Activated CD4-positive, alpha-beta T cell treated with anti-CD3 and anti-CD28 coated beads, Interleukin-2, amount 50 U/mL, for 1 hour (primary cell): Measurements from ENCODE around the gene OVCA2.

Experiments
- DNase-seq: peaks from one replicate; pipeline ENCODE4 v3.0.0-alpha.2; 2020

The OVCA2 gene

DNA sequence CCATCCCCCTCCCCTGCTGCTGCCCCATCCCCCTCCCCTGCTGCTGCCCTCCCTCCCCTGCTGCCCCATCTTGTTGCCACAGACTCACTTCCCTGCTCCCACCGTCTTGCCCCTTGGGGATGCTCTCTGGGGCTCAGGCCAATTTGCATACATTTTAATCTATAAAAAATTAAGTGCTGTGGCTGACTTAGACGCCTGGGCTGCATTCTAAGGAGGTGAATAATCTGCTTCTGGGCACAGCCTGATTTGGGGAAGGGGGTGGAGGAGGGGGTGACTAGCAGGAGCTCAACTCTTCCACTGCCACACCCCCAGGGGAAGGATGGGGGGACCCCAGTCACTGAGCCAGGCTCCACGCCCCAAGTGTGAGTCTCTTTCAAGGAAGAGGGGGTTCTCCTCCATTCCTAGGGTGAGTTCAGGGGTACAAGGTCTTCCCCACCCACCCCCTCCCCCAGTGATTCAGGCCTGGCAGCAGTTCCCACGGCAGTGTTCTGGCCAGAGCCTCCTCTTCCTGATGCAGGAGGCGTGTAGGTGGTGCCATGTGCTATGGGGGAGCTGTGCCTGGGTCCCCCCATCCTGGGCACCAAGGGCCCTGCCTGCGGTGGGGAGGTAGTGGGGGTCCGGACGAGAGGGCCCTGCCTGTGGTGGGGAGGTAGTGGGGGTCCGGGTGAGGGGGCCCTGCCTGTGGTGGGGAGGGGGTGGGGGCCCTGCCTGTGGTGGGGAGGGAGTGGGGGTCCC, 6.8 kb upstream of the OVCA2 start:
- DNase-seq: no peak

- DNase-seq: no peak
Measured at GRCh38 chr17:2035541-2036488, 6.0 kb upstream of the OVCA2 start.

DNA sequence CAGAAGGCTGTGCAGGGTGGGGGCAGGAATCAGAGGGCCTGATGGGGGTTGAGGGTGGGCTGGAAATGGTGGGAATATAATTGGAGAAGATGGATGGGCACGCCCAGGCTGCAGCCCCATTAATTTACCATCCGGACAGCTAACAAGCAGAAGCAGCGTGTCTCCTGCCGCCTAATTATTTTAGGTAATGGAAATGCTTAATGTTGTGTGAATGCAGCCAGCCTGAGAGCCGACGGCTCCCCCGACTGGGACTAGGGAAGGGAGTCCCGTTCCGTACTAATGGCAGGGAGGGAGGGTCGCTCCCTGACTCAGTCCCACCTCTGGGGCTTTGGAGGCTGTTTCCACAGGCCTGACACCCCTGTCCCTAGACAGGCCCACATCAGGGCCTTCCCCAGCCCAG, 4.7 kb upstream of the OVCA2 start:
- no peak for DNase-seq

- DNase-seq: no peak
Measured at GRCh38 chr17:2040219-2040827, 1.5 kb upstream of the OVCA2 start.

GRCh38 chr17:2040942-2041560, 771 bp upstream of the OVCA2 start:
- no peak for DNase-seq

GRCh38 chr17:2042390-2042847, 597 bp downstream of the OVCA2 start:
- no peak for DNase-seq

DNA sequence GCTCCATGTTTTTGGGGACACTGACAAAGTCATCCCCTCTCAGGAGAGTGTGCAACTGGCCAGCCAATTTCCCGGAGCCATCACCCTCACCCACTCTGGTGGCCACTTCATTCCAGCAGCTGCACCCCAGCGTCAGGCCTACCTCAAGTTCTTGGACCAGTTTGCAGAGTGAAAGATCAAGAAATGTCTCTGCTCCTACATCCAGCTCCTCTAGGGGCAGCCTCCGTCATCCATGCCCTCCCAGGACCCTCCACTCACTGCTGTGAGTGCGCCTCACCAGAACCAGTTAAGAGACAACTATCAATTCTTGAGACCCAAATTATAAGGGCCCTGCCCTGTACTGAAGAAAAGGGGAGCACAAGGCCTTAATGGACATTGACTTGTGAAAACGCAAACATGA, 1.1 kb downstream of the OVCA2 start:
- no peak for DNase-seq

GRCh38 chr17:2043785-2044184, 2.0 kb downstream of the OVCA2 start:
- DNase-seq: no peak

DNA sequence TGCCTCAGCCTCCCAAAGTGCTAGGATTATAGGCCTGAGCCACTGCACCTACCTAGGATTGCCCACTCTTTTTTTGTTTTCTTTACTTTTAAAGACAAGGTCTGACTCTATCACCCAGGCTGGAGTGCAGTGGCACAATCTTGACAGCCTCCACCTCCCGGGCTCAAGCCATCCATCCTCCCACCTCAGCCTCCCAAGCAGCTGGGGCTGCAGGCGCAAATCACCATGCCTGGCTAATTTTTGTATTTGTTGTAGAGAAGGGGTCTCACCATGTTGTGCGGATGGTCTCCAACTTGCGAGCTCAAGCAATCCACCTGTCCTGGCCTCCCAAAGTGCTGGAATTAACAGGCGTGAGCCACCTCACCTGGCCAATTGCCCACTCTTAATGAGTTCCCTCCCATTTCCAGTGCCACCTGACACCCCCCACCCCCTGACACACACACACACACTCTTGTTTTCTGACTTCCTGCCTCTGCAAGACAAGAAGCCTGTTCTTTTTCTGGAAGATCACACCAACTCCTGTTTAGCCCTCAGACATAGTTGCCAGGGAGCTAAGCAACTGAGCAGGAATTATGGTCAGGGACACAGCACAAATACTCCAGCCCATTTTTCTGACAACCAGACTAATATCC, 2.6 kb downstream of the OVCA2 start:
- DNase-seq: no peak

- no peak for DNase-seq
Measured at GRCh38 chr17:2047590-2047989, 5.8 kb downstream of the OVCA2 start.

GRCh38 chr17:2048805-2049204, 7.0 kb downstream of the OVCA2 start:
- DNase-seq: no peak

DNA sequence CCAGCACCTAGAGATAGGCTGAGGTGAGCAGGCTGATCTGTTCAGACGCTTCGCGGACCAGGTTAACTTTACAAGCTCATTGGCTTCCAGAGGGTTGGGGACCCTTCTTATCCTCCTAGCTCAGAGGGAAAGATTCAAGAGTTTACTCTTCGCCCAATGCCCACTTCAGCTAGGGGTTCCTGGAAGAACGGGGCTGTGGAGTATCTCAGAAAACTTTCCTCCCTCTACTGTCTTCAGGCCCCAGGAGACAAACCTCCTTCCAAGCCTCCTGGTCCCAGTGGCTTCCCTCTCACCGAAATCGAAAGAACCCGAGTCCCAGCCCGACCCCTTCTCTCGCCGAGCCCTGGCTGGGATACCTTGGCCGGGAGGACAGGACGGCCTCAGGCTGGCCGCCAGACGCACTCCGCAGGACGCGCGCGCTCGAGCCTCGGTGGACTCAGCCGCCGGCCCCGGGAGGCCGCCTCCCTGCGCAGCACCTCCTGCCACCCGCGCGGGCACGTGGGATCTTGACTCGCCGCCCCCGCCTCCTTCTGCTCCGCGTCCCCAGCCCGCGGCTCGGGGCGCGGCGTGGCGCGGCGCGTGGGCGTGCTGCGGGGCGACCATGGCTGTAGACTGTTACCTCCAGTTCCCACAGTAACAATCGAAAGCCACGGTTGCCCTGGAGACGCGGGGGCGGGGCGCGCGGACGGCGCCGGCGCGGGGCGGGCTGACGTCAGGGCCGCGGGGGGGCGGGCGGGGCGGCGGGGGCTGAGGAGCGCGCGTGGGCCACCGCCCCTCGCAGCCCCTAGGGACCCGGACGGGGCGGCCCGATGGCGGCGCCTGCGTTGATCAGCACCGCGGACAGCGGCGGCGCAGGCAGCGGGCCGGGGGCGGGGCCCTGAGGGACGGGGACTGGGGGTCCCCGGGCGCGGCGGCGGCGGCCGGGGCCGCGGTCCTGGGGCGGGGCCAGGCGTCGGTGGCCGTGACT, 7.8 kb downstream of the OVCA2 start:
- DNase-seq: peak; percentile 92

DNA sequence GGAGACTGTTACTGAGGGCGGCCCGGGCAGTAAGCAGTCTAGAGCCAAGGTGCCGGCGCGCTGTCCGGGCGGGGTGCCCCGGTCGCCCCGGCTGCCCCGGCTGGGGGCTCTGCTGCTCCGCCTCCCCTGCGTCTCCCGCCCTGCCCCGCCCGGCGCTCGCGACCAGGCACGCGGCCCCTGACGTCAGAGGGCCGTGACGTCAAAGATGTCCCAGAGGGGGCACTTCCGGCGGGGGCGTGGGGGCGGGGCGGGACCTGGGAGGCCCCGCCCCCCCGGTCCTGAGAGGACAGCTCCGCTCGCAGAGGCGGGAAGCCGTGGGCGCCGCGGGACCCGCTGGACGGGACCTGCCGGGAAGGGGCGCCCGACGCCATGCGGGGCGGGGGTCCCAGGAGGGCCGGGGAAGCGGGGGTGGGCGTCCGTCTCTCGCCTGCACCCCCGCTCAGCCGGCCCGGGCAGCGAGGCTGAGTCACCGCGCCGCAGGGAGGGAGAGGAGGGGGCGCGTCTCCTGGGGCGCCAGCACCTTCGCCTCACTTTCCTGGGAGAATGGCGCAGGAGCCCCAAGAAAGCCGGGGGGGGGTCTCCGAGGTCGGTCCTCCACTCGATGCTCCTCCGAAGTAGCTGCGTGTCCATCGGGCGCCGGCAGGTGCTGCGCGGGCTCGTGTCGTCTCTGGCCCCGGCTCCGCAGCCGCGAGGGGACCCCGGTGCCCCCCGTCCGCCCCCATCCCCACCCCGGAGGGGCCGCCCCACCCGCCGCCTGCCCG, 8.7 kb downstream of the OVCA2 start:
- peak; percentile 74 for DNase-seq

DNA sequence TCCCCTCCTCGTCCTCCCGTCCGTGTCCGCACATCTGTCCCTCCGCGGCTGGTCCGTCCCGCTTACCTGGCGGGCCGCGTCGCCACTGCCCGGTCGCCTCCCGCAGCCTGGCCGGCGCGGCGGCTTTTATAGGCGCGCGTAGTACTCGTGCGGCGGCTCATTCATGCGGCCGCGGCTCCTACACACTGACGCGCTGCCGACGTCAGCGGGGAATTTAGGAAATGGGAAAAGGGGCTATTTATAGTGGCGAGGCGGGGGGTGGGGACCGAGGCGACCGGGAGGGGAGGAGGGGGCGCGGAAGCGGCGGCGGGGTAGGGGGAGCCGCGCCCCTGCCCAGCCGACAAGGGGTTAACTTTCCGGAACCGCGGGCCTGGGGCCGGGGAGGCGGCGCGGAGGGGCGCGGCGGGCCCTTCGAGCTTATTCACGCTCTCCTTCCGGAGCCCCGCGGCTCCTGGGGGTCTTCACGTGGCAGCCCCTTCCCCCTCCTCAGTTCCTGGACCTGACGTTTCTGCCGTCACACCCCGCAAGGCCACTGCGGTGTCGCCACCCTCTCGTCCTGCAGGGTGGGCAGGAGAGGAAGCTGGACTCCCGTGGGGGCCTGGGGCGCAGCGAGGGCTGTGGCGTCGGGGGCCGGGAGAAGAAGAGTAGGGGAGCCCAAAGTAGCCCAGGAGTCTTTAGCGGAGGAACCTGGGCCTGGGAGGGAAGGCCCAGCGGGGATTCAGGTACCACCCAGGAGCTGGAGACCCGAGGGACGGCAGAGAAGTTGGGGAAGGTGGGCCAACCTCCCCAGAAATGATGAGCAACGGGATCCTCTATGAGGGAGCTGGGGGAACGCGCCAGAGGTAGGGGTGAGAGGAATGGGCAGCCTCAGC, 9.5 kb downstream of the OVCA2 start:
- peak; percentile 11 for DNase-seq

- no peak for DNase-seq
Measured at GRCh38 chr17:2051933-2052559, 10.2 kb downstream of the OVCA2 start.

DNA sequence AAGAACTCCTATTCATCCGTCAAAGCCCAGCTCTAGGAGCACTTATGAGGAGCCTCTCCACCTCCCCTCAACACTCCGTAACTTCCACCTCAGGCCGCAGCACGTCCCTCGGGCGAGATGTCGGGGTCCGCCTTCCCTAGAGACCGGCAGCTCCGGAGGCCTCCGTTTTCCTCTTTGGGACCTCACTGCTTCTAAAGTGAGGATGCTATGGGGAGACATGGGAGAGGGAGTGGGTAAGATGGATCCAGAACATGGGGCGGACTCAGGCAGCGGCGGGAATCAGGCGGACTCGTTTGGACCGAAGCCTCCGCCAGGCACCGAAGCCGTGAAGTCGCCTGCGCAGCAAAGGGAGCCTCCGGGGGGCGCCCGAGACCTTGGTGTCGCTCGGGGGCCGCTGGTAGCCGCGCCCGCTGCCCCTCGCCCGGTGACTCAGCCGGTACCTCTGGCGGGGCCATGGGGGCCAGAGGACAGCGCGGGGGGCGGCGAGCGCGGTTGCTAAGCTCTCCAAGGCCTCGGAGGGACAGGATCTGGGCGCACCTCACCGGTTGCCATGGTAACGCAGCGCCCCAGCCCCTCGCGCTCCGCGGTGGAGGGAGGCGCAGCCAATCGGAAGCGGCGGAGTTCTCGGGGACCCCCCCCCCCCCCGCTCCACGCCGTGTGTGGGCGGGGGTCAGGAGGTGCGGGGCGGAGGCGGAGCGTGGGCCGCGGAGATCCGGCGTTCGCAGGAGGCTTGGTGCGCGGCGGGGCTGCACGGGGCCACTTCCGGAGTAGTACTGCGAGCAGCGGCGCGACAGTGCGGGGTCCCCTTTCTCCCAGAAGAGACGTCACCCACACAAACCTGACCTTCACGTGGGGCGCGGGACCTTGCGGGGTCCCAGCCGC, 11.8 kb downstream of the OVCA2 start:
- peak; percentile 71 for DNase-seq

- DNase-seq: no peak
Measured at GRCh38 chr17:2054262-2054511, 12.4 kb downstream of the OVCA2 start.
